HG02884 (cell line): ENCODE results near the gene KAT6B.

Experiments
- ATAC-seq: cut with Tn5 transposase; IDR thresholded peaks from one replicate; pipeline ENCODE4 v1.9.1; 2021; ENCODE audit warnings: mild to moderate bottlenecking, moderate library complexity; ENCODE audit not compliant: unreplicated experiment

The KAT6B gene

DNA sequence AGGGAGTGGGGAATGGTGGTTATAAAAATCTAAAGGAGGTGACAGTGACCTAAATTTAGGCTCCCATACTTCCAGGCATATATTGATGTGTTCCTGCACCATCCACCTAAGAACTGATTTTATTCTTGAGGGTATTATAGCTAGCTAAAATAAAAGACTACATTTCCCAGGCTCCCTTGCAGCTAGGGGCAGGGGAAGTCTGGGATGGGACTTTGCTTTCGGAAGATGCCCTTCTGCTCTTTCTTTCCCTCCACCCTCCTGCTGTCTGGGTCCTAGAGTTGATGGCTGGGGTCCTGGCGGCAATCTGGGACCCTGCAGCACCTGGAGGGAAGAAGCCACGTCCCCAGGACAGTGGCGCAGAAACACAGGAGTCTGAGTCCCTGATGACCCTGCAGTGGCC is 231.3 kb downstream of the KAT6B start:
- no peak for ATAC-seq

GRCh38 chr10:75058161-75058560 is 231.8 kb downstream of the KAT6B start:
- no peak for ATAC-seq

GRCh38 chr10:75061709-75062505 is 235.5 kb downstream of the KAT6B start:
- no peak for ATAC-seq

- ATAC-seq, result no peak
These were observed 236.3 kb downstream of the KAT6B start for GRCh38 chr10:75062506-75063299.

- ATAC-seq, result no peak
These were observed 237.2 kb downstream of the KAT6B start for GRCh38 chr10:75063461-75064230.

GRCh38 chr10:75065076-75065475 is 238.7 kb downstream of the KAT6B start:
- no peak for ATAC-seq

DNA sequence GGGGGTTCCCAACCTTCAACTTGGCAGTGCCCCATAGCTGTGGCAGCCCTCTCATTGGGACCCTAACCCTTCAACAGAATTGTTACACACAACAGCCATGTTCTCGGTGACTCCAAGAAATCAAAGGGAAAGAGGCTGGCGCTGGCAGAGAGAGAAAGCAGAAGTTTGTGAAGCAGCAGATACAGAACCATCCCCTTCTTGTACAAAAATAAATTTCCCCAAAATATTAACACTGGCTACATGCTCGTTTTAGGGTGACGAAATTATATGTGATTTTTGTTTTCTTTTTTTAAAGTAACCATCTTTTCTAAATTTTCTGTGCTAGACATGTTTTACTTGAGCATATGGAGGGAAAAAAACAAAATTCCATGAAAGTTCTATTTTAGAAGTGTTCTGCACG is 239.9 kb downstream of the KAT6B start:
- ATAC-seq, result no peak

GRCh38 chr10:75067272-75067671 is 240.9 kb downstream of the KAT6B start:
- ATAC-seq, result no peak

- ATAC-seq, result no peak
These were observed 242.1 kb downstream of the KAT6B start for GRCh38 chr10:75068523-75068922.

DNA sequence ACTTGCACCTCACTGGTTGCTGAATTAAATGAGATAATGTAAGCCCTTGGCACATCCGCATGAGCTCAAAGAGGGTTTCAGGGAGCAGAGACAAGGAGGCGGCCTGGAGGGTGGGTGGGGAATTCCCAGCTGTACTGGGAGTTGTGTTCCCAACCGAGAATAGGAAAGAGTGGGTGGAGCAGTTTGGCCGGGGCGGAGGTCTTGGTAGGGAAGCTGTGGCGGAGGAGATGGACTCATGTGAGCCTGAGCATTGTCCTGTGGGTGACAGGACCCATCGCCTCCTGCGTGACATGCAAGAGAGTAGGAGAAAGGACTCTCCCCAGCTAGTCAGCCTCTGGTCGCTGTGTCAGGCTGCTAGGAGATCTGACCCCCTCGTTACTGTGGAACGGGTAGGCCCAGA is 244.1 kb downstream of the KAT6B start:
- ATAC-seq, result no peak

GRCh38 chr10:75070961-75071428 is 244.6 kb downstream of the KAT6B start:
- ATAC-seq, result no peak

DNA sequence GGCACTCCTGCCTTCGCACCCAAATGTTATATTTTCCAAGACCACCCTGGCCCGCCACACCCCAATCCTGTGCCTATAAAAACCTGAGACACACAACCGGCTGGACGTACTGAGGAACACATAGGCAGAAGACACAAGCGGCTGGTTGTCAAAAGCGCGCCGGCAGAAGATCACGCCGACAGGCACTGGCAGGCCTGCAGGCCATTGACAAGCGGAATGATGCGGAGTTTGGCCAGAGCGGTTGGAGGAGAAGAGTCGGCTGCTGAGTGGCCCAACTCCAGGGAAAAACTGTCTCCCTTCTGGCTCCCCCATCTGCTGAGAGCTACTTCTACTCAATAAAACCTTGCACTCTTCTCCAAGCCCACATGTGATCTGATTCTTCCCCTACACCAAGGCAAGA is 245.4 kb downstream of the KAT6B start:
- no peak for ATAC-seq

DNA sequence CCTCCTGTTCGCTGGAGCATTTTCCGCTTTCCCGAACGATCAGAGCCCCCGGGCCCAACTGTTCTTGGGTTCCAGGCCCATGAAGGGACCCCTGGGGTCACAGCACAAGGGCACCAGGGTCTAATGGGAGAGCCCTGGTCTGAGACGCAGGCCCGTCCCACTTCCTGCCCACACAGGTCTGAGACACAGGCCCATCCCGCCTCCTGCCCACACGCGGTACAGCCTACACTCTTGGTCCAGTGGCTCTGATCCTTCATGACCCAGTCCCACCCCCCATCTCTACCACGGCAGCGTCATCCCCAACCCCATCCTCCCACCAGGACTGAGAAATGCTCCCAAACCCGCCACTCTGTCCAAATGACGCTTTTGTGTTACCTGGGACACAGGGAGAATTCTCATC is 246.3 kb downstream of the KAT6B start:
- ATAC-seq, result no peak

DNA sequence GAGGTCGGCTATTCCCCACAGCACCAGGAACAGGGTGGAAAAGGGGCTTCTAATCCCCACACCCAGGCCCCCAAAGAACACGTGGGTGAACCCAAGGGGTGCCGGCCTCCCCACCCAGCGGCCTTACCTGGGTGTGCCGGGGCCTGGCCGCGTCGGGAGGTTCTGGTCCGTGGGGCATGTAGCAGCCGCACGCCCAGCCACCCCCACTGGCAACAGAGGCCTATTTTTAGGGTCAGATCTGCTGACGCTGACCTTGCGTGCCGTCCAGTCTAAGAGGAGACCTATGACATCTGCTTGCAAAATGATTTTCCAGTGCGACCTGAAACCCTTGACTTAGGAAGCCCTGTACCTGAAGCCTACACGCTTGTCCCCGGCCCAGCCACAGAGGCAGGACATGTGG is 247.0 kb downstream of the KAT6B start:
- no peak for ATAC-seq

GRCh38 chr10:75074711-75075445 is 248.5 kb downstream of the KAT6B start:
- ATAC-seq, result no peak

DNA sequence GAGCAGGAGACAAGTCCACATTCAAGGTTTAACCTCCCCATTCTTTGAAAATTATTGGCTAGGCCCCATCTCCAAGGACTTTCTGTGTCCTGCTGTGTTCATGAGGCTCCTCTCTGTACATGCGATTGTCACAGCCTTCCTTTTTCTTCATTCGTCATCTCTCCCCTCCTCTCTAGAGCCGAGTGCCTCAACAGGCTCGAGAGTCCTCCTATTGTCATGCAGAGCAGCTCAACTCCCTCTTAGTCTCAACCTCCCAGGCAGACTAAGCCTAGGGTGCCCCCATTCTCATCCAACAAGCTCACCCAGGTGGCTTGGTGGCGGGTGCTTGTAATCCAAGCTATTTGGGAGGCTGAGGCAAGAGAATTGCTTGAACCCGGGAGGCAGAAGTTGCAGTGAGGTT is 249.9 kb downstream of the KAT6B start:
- ATAC-seq, result no peak

- ATAC-seq, result no peak
These were observed 253.2 kb downstream of the KAT6B start for GRCh38 chr10:75079436-75080083.

- ATAC-seq, result no peak
These were observed 254.2 kb downstream of the KAT6B start for GRCh38 chr10:75080554-75080953.

- ATAC-seq, result no peak
These were observed 255.0 kb downstream of the KAT6B start for GRCh38 chr10:75081379-75081778.
